Fibroblast of upper back skin (primary cell): Measurements from ENCODE around the gene IKZF1.

Experiments
- DNase-seq: peaks from one replicate; pipeline ENCODE4 v3.0.0-alpha.2; 2013

The IKZF1 gene

GRCh38 chr7:50284296-50284695 is 20.2 kb upstream of the IKZF1 start:
- DNase-seq = no peak

- DNase-seq = no peak
Measured at GRCh38 chr7:50285269-50285668, 19.2 kb upstream of the IKZF1 start.

- no peak for DNase-seq
Measured at GRCh38 chr7:50287129-50287528, 17.4 kb upstream of the IKZF1 start.

- DNase-seq = no peak
Measured at GRCh38 chr7:50292165-50292757, 12.3 kb upstream of the IKZF1 start.

- DNase-seq = no peak
Measured at GRCh38 chr7:50292763-50293162, 11.8 kb upstream of the IKZF1 start.

- no peak for DNase-seq
Measured at GRCh38 chr7:50293509-50294179, 10.9 kb upstream of the IKZF1 start.

GRCh38 chr7:50295133-50295532 is 9.4 kb upstream of the IKZF1 start:
- DNase-seq = no peak

- DNase-seq = no peak
Measured at GRCh38 chr7:50296799-50297198, 7.7 kb upstream of the IKZF1 start.

- no peak for DNase-seq
Measured at GRCh38 chr7:50298811-50299562, 5.5 kb upstream of the IKZF1 start.

GRCh38 chr7:50300336-50300735 is 4.2 kb upstream of the IKZF1 start:
- DNase-seq = no peak

GRCh38 chr7:50302486-50303334 is 1.8 kb upstream of the IKZF1 start:
- no peak for DNase-seq

- no peak for DNase-seq
Measured at GRCh38 chr7:50303335-50304128, 984 bp upstream of the IKZF1 start.

- no peak for DNase-seq
Measured at GRCh38 chr7:50304911-50305582, 531 bp downstream of the IKZF1 start.

GRCh38 chr7:50305583-50306493 is 1.3 kb downstream of the IKZF1 start:
- DNase-seq = no peak

- no peak for DNase-seq
Measured at GRCh38 chr7:50306494-50307367, 2.2 kb downstream of the IKZF1 start.

GRCh38 chr7:50307368-50308032 is 3.0 kb downstream of the IKZF1 start:
- no peak for DNase-seq

- no peak for DNase-seq
Measured at GRCh38 chr7:50308203-50308531, 3.7 kb downstream of the IKZF1 start.

- DNase-seq = no peak
Measured at GRCh38 chr7:50308532-50309385, 4.2 kb downstream of the IKZF1 start.
